ENCODE results near the gene SPPL2C. TPM values are rescaled to one million over a fixed set of nuclear protein-coding genes. Genes with fewer than 3 reads are reported as not detected.

The SPPL2C gene
- total and polyA plus RNA-seq, 2 of the 8 experiments (the other 6 are each of a cell fraction or from before 2014, with no cell fraction given) = not detected

DNA sequence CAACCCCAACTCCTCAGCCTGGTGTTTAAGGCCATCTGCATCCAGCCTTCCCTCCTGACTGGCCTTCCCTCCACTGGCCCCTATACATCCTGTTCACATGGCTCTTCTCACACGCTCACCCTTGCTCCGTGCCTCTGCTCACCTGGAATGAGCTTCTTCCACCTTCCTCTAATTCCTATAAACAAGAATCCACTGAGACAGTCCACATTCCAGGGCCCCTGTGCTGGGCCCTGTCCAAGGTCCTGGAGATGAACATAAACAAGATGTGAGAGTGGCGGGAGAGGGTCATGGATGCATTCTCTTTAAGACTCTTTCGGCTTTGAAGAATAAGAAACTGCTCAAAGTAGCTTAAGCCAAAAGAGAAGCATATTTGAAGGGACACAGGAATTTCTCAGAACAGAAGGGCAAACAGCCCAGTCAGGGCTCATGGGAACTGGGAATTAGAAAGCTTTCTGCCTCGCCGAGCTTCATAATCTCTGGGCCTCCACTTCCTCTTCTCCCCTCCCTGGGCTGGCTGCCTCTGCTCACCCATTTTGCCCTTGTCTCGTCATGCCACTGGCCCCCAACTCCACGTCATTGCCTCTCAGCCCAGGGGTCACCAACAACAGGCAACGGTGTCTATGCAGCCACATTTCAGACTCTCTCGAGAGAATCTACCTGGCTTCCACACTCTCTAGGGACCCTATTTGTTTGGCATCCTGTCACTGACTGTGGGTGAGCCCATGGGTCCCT, 13.5 kb downstream of the SPPL2C start:
- no peak overlapping the region for H2AK5ac ChIP-seq (ENCODE audit: low read depth, low read length)
- H3K9me3 ChIP-seq (ENCODE audit: insufficient read depth in 2 of 2, low read depth in 1 of 2, low read length in 1 of 2) = no peaks in the 10 kb centered on the region
- H2BK20ac ChIP-seq (ENCODE audit: low read length) = no peak overlapping the region
- H3K23ac ChIP-seq (ENCODE audit: insufficient read length) = no peak overlapping the region
- H3K4me3 ChIP-seq (ENCODE audit: extremely low read depth in 1 of 4, insufficient read depth in 2 of 4, low read depth in 3 of 4, low read length in 4 of 4) = no peak overlapping the region
- H3K14ac ChIP-seq (ENCODE audit: insufficient read length) = no peak overlapping the region
- no peak overlapping the region for H3K4ac ChIP-seq (replicated peaks; ENCODE audit: insufficient read length, low read depth, low read length)
- POLR2A ChIA-PET (ENCODE audit: partially characterized antibody) = interaction anchor here (1.0 kb wide), 1 partner anchor 12 kb away, joined by 3 read pairs; no protein-coding TSS in a partner anchor
- H3K27me3 ChIP-seq (replicated peaks in 1 of 4; ENCODE audit: control insufficient read depth in 3 of 4, extremely low read depth in 1 of 4, insufficient read depth in 3 of 4, low read length in 3 of 4) = no peaks in the 10 kb centered on the region
- H3K36me3 ChIP-seq (ENCODE audit: control insufficient read depth in 2 of 4, insufficient read depth in 4 of 4, low read length in 3 of 4) = no peaks in the 10 kb centered on the region; a peak in 1 of 8 replicates
- H4K5ac ChIP-seq (ENCODE audit: insufficient read length, low read depth, low read length) = no peak overlapping the region
- no peak overlapping the region for H2AFZ ChIP-seq (ENCODE audit: low read length)
- 66% methylated on average over 10 of the region's 10 CpGs; no CpG with 5 or more reads in 1 of the 2 experiments for WGBS, 2 experiments (ENCODE audit: extremely low coverage in 1 of 2, insufficient coverage in 1 of 2, insufficient read length in 1 of 2, insufficient replicate concordance in 2 of 2, low coverage in 1 of 2, low lambda C conversion rate in 2 of 2, missing lambda C conversion rate in 1 of 2)
- peak; percentile 71 for FAIRE-seq
- no peak overlapping the region for H4K91ac ChIP-seq (replicated peaks; ENCODE audit: insufficient read length, low read length)
- H3K9ac ChIP-seq (replicated peaks in 1 of 4; ENCODE audit: extremely low read depth in 1 of 4, low read depth in 3 of 4, low read length in 3 of 4) = peak overlapping the region in 1 of 4 experiments; percentile 22; a peak in 1 of 7 replicates
- no peaks in the 10 kb centered on the region for H3K23me2 ChIP-seq (ENCODE audit: low read depth, low read length)
- no peak overlapping the region for H2BK12ac ChIP-seq (ENCODE audit: low read depth, low read length)
- no peak overlapping the region for H3K4me2 ChIP-seq (ENCODE audit: insufficient read depth in 1 of 2, low read depth in 2 of 2, low read length in 2 of 2)
- H2BK15ac ChIP-seq (ENCODE audit: low read length) = no peak overlapping the region
- CTCF ChIA-PET (ENCODE audit: partially characterized antibody) = interaction anchor here (0.9 to 2.0 kb wide), 9 partner anchors 9 to 217 kb away, joined by 3 to 7 read pairs (median 3); no protein-coding TSS in a partner anchor
- H2BK120ac ChIP-seq (replicated peaks; ENCODE audit: low read depth, low read length) = no peak overlapping the region
- H3K18ac ChIP-seq (ENCODE audit: extremely low read depth, low read length) = no peak overlapping the region
- H3K27ac ChIP-seq (ENCODE audit: low read depth, low read length) = no peak overlapping the region
- H3K4me1 ChIP-seq (replicated peaks in 1 of 4; ENCODE audit: control insufficient read depth in 3 of 4, insufficient read depth in 4 of 4, low read length in 3 of 4) = no peaks in the 10 kb centered on the region
- no peaks in the 10 kb centered on the region for H3K79me2 ChIP-seq (ENCODE audit: control insufficient read depth in 1 of 2, insufficient read depth in 2 of 2, low read length in 2 of 2)
- H3K56ac ChIP-seq (replicated peaks; ENCODE audit: insufficient read length, low read depth, low read length) = no peak overlapping the region
- H4K20me1 ChIP-seq (replicated peaks in 1 of 2; ENCODE audit: control insufficient read depth in 1 of 2, insufficient read depth in 2 of 2, low read length in 2 of 2) = peaks cover 0 to 1% of the 10 kb centered on the region in 2 experiments
- H3K79me1 ChIP-seq (ENCODE audit: low read depth, low read length) = no peaks in the 10 kb centered on the region
- peak in 1 of 2 experiments; percentile 70 for DNase-seq (ENCODE audit: low read depth in 1 of 2, low spot score in 2 of 2)
- H2BK5ac ChIP-seq (ENCODE audit: low read depth, low read length) = no peak overlapping the region
- no peak overlapping the region for H4K8ac ChIP-seq (ENCODE audit: extremely low read depth, insufficient read depth, low read length)
- no peak for TF ChIP-seq SAP30 (IDR thresholded peaks at IDR 0.05; ENCODE audit: insufficient read depth, insufficient replicate concordance, low read length)
- no peak for TF ChIP-seq SRF (IDR thresholded peaks at IDR 0.05; ENCODE audit: low read depth, low read length)
- no peak for TF ChIP-seq CEBPB (IDR thresholded peaks at IDR 0.05; ENCODE audit: low read depth, low read length)
- peak in 1 of 2 experiments; percentile 79; a peak in 1 of 4 replicates for TF ChIP-seq HDAC2 (IDR thresholded peaks at IDR 0.05; ENCODE audit: borderline replicate concordance in 1 of 2, low read depth in 2 of 2, low read length in 2 of 2)
- TF ChIP-seq TEAD4 (IDR thresholded peaks at IDR 0.05; ENCODE audit: low read depth, low read length) = peak; percentile 96
- TF ChIP-seq TBP (IDR thresholded peaks at IDR 0.05; ENCODE audit: low read depth, low read length) = no peak
- no peak for TF ChIP-seq POLR2AphosphoS5 (IDR thresholded peaks at IDR 0.05; ENCODE audit: low read depth, low read length)
- no peak for TF ChIP-seq RBBP5 (IDR thresholded peaks at IDR 0.05; ENCODE audit: borderline replicate concordance, low read depth, low read length)
- no peak for TF ChIP-seq CHD1 (IDR thresholded peaks at IDR 0.05; ENCODE audit: low read depth, low read length)

Measured in H1 (cell line).